GM12892 (cell line): Measurements from ENCODE around the gene PPP1R7.

Source experiments
- POLR2A ChIP-seq: IDR thresholded peaks from 2 replicates; pipeline ENCODE4 v1.6.1; 2011; ENCODE audit warnings: low read depth, low read length, control low read depth
- POLR2AphosphoS5 ChIP-seq: IDR thresholded peaks from 2 replicates; pipeline ENCODE4 v1.6.1; 2011; ENCODE audit warnings: low read depth, low read length, control low read depth
- TAF1 ChIP-seq: IDR thresholded peaks from 2 replicates; pipeline ENCODE4 v1.6.1; 2011; ENCODE audit warnings: low read depth, mild to moderate bottlenecking, control low read depth, low read length, borderline replicate concordance

- no peak for TF ChIP-seq POLR2AphosphoS5
- TF ChIP-seq TAF1, result no peak
- TF ChIP-seq POLR2A, result no peak
Observed at GRCh38 chr2:241197947-241198346, 47.7 kb downstream of the PPP1R7 start.
